Fibroblast of lung (primary cell): ENCODE results near the gene SNRPA. TPM values are rescaled to one million over a fixed set of nuclear protein-coding genes. Genes with fewer than 3 reads are reported as not detected.

Source experiments
- DNase-seq, 2 donors: peaks; one replicate each; pipeline versions ENCODE4 v3.0.0 to v3.0.0-alpha.2; 2010; ENCODE audit warnings: low read depth in 2 of 2
- H2AFZ ChIP-seq: 2 replicates; pipeline ENCODE4 v1.5.1; 2012; ENCODE audit warnings: low read length, control low read depth, inconsistent platforms
- H3K27ac ChIP-seq: 2 replicates; pipeline ENCODE4 v1.5.1; 2011; ENCODE audit warnings: low read length, control low read depth; ENCODE audit not compliant: insufficient read depth
- H3K27me3 ChIP-seq: 2 replicates; pipeline ENCODE4 v1.5.1; 2011; ENCODE audit warnings: mild to moderate bottlenecking, low read length; ENCODE audit not compliant: control insufficient read depth, insufficient read depth
- H3K36me3 ChIP-seq: 2 replicates; pipeline ENCODE4 v1.5.1; 2011; ENCODE audit warnings: low read length; ENCODE audit not compliant: control insufficient read depth, insufficient read depth
- H3K4me1 ChIP-seq: 2 replicates; pipeline ENCODE4 v1.5.1; 2011; ENCODE audit warnings: low read length; ENCODE audit not compliant: control insufficient read depth, insufficient read depth; ENCODE audit errors: extremely low read depth
- H3K4me2 ChIP-seq: 2 replicates; pipeline ENCODE4 v1.5.1; 2011; ENCODE audit warnings: low read length, control low read depth; ENCODE audit not compliant: insufficient read depth; ENCODE audit errors: extremely low read depth
- H3K4me3 ChIP-seq, 4 experiments: fragments of 200-600 bp in 1 of 4; sonication (generic) in 1 of 4; replicated peaks in 1 of 4; 2 replicates each; pipeline ENCODE4 v1.5.1; 2011 to 2016; ENCODE audit warnings: low read length in 4 of 4, low read depth in 3 of 4, mild to moderate bottlenecking in 3 of 4, control low read depth in 2 of 4, inconsistent platforms in 1 of 4, mixed read lengths in 1 of 4; ENCODE audit not compliant: insufficient read depth in 1 of 4; ENCODE audit errors: control extremely low read depth in 1 of 4
- H3K79me2 ChIP-seq: 2 replicates; pipeline ENCODE4 v1.5.1; 2012; ENCODE audit warnings: mild to moderate bottlenecking, low read length, inconsistent platforms; ENCODE audit not compliant: control insufficient read depth, insufficient read depth
- H3K9ac ChIP-seq: 2 replicates; pipeline ENCODE4 v1.5.1; 2011; ENCODE audit warnings: mild to moderate bottlenecking, low read length, control low read depth; ENCODE audit not compliant: insufficient read depth
- H3K9me3 ChIP-seq: 2 replicates; pipeline ENCODE4 v1.5.1; 2012; ENCODE audit warnings: low read depth, low read length; ENCODE audit not compliant: control insufficient read depth, insufficient read depth
- H4K20me1 ChIP-seq: 2 replicates; pipeline ENCODE4 v1.5.1; 2011; ENCODE audit warnings: low read length; ENCODE audit not compliant: control insufficient read depth, insufficient read depth; ENCODE audit errors: extremely low read depth
- EZH2 ChIP-seq: IDR thresholded peaks from 2 replicates; pipeline ENCODE4 v1.5.1; 2012; ENCODE audit warnings: low read length, control low read depth, mild to moderate bottlenecking; ENCODE audit errors: missing control alignments
- polyA plus RNA-seq, 2 donors: library from polyadenylated mRNA; depleted of rRNA in 1 of 2; stranded (reverse) in 1 of 2; unstranded in 1 of 2; fragments of >200 nt; gene quantifications; 2 replicates each; pipeline ENCODE4 v1.2.1, GENCODE V29; 2011 to 2012; ENCODE audit warnings: missing spikeins in 1 of 2
- total RNA-seq: library from RNA; depleted of rRNA; stranded (reverse); fragments of >200 nt; gene quantifications from 2 replicates; pipeline ENCODE4 v1.2.1, GENCODE V29; 2014
- TF ChIP-seq, protein P1 (sequence below), 2 donors: IDR thresholded peaks in 1 of 2; conservative IDR thresholded peaks in 1 of 2; 1 replicate in 1 of 2; 2 replicates in 1 of 2; pipeline ENCODE4 v1.5.1; 2011 to 2012; ENCODE audit warnings: low read length in 2 of 2, control low read depth in 1 of 2, inconsistent platforms in 1 of 2, low read depth in 1 of 2, mild to moderate bottlenecking in 1 of 2

SNRPA gene
- total and polyA plus RNA-seq, 2 donors (not counting 1 experiment from before 2014, with no cell fraction given), result 41.9 to 74.4 TPM

DNA sequence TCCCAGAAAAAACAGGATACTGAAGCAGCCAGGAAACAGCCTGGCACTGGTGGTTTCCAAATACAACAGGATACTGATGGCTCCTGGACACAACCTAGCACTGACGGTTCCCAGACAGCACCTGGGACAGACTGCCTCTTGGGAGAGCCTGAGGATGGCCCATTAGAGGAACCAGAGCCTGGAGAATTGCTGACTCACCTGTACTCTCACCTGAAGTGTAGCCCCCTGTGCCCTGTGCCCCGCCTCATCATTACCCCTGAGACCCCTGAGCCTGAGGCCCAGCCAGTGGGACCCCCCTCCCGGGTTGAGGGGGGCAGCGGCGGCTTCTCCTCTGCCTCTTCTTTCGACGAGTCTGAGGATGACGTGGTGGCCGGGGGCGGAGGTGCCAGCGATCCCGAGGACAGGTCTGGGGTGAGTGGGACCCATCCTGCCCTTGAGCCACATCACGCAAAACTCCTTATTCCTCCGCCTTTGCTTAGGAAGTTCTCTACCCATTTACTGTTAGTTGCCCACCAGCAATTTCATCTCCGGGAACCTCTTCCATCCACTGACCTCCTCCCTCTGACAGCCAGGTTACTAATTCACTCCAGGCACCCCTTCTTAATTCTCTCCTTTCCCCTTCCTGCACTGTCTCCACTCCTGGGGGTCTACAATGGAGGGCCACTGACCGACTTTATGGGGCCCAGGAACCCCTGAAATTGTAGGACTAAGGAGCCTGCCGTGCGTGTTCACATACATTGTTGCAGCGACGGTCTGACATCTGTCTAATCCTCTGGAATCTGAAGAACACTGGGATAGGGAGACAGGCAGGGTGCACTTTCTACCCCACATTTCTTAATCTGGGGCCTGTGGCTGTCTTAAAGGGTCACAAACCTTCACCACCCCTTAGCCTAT is 32.9 kb upstream of the SNRPA start:
- H3K4me3 ChIP-seq, result peak overlapping the region; percentile 70 to 94 (median 78)
- TF ChIP-seq, protein P1, sequence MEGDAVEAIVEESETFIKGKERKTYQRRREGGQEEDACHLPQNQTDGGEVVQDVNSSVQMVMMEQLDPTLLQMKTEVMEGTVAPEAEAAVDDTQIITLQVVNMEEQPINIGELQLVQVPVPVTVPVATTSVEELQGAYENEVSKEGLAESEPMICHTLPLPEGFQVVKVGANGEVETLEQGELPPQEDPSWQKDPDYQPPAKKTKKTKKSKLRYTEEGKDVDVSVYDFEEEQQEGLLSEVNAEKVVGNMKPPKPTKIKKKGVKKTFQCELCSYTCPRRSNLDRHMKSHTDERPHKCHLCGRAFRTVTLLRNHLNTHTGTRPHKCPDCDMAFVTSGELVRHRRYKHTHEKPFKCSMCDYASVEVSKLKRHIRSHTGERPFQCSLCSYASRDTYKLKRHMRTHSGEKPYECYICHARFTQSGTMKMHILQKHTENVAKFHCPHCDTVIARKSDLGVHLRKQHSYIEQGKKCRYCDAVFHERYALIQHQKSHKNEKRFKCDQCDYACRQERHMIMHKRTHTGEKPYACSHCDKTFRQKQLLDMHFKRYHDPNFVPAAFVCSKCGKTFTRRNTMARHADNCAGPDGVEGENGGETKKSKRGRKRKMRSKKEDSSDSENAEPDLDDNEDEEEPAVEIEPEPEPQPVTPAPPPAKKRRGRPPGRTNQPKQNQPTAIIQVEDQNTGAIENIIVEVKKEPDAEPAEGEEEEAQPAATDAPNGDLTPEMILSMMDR (conservative IDR thresholded peaks at IDR 0.05 in 1 of 2, IDR thresholded peaks at IDR 0.05 in 1 of 2; ENCODE audit: low read depth in 1 of 2, low read length in 2 of 2), result no peak
- TF ChIP-seq EZH2, result no peak
- H4K20me1 ChIP-seq, result no peaks in the 10 kb centered on the region
- H3K27me3 ChIP-seq, result no peaks in the 10 kb centered on the region
- DNase-seq, result peak; percentile 10 to 31
- no peaks in the 10 kb centered on the region for H3K36me3 ChIP-seq
- H2AFZ ChIP-seq, result no peak overlapping the region
- peaks cover 46% of the 10 kb centered on the region for H3K79me2 ChIP-seq
- peak overlapping the region; percentile 92 for H3K4me2 ChIP-seq
- peak overlapping the region; percentile 98 for H3K27ac ChIP-seq
- H3K9ac ChIP-seq, result peak overlapping the region; percentile 86
- H3K9me3 ChIP-seq, result no peaks in the 10 kb centered on the region
- peaks cover 8% of the 10 kb centered on the region for H3K4me1 ChIP-seq

DNA sequence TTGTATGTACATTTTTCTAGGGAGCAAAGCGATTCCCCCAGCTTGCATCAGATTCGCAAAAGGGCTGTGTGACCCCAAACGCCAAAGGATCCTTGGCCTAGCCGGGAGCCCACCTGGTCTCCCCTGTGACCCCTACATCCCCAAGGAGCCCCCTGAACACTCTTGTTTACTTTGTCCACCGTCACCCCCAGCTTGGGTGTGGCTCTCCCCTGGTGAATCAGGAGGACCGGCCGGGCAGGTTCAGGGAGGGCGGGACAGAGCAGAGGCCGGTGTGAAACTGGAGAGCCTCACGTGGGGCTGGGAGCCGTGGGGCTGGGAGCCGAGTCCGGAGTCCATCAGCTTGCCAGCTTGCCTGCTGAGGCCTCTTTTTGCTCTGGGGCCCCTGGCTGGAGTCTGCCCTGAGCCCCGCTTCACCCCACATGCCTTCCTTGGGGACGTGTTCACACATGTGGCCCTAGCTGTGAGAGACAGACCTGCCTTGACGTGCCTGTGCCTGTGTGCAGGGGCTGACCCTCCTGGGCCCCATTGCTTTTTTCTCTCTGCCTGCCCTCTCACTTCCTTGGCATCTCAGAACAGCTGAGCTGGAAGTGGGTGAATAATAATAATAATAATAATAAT is 32.1 kb upstream of the SNRPA start:
- Histone ChIP-seq H3K36me3 (no peaks in the 10 kb centered on the region), H3K27ac (peak overlapping the region; percentile 98), H3K4me2 (peak overlapping the region; percentile 92), H3K4me3 (peak overlapping the region; percentile 70 to 94 (median 78)), H3K9ac (peak overlapping the region; percentile 86), H4K20me1 (no peaks in the 10 kb centered on the region), H3K9me3 (no peaks in the 10 kb centered on the region), H3K4me1 (peaks cover 8% of the 10 kb centered on the region), H3K79me2 (peaks cover 50% of the 10 kb centered on the region), H2AFZ (no peak overlapping the region), H3K27me3 (no peaks in the 10 kb centered on the region)
- DNase-seq, result peak; percentile 54 to 64
- TF ChIP-seq EZH2, result no peak
- TF ChIP-seq, protein P1 (conservative IDR thresholded peaks at IDR 0.05 in 1 of 2, IDR thresholded peaks at IDR 0.05 in 1 of 2; ENCODE audit: low read depth in 1 of 2, low read length in 2 of 2), result no peak

DNA sequence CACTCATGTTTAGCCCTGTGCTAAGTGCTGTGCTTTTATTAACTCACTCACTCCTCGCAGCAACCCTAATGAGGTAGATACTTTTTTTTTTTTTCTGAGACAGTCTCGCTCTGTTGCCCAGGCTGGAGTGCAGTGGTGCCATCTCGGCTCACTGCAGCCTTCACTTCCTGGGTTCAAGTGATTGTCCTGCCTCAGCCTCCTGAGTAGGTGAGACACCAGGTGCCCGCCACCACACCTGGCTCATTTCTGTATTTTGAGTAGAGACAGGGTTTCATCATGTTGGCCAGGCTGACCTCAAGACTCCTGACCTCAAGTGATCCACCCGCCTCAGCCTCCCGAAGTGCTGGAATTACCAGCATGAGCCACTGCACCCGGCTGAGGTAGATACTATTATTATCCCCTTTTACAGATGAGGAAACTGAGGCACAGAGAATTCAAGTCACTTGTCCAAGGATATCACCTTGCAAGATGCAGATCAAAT is 31.5 kb upstream of the SNRPA start:
- H3K4me1 ChIP-seq, result peaks cover 8% of the 10 kb centered on the region

More for the DNA sequence above, 31.5 kb upstream of the SNRPA start:
- peak overlapping the region; percentile 70 to 94 (median 78) for H3K4me3 ChIP-seq
- no peak for DNase-seq
- no peak for TF ChIP-seq EZH2
- TF ChIP-seq, protein P1 (conservative IDR thresholded peaks at IDR 0.05 in 1 of 2, IDR thresholded peaks at IDR 0.05 in 1 of 2; ENCODE audit: low read depth in 1 of 2, low read length in 2 of 2), result no peak
- no peaks in the 10 kb centered on the region for H3K9me3 ChIP-seq
- H3K36me3 ChIP-seq, result no peaks in the 10 kb centered on the region
- peak overlapping the region; percentile 92 for H3K4me2 ChIP-seq
- H4K20me1 ChIP-seq, result no peaks in the 10 kb centered on the region
- H2AFZ ChIP-seq, result no peak overlapping the region
- H3K27ac ChIP-seq, result peak overlapping the region; percentile 98
- peak overlapping the region; percentile 86 for H3K9ac ChIP-seq
- H3K27me3 ChIP-seq, result no peaks in the 10 kb centered on the region
- peaks cover 56% of the 10 kb centered on the region for H3K79me2 ChIP-seq
